Inferior parietal cortex (tissue), 1 donor: ENCODE results near the gene HEATR3.
"Not testable (repeated sequence)": the region's sequence is repeated elsewhere in the genome, so short reads cannot be mapped to it uniquely, and the experiment has no call there.

ENCODE experiments used
- DNase-seq: peaks from one replicate; pipeline ENCODE4 v3.0.0-alpha.2; 2016; ENCODE audit errors: extremely low spot score

The HEATR3 gene

GRCh38 chr16:50099957-50100648 is 34.3 kb downstream of the HEATR3 start:
- DNase-seq = no peak

GRCh38 chr16:50102051-50102746 is 36.4 kb downstream of the HEATR3 start:
- peak; percentile 13 for DNase-seq

- no peak for DNase-seq
Measured at GRCh38 chr16:50103764-50104163, 38.0 kb downstream of the HEATR3 start.

- no peak for DNase-seq
Measured at GRCh38 chr16:50114357-50115129, 48.8 kb downstream of the HEATR3 start.

GRCh38 chr16:50120711-50121110 is 54.9 kb downstream of the HEATR3 start:
- no peak for DNase-seq

- no peak for DNase-seq
Measured at GRCh38 chr16:50121278-50121677, 55.5 kb downstream of the HEATR3 start.

GRCh38 chr16:50121721-50122445 is 56.1 kb downstream of the HEATR3 start:
- DNase-seq = no peak

- DNase-seq = no peak
Measured at GRCh38 chr16:50123417-50123816, 57.6 kb downstream of the HEATR3 start.

GRCh38 chr16:50124769-50125168 is 59.0 kb downstream of the HEATR3 start:
- no peak for DNase-seq

GRCh38 chr16:50126183-50126582 is 60.4 kb downstream of the HEATR3 start:
- DNase-seq = no peak

- not testable (repeated sequence) for DNase-seq
Measured at GRCh38 chr16:50132571-50132970, 66.8 kb downstream of the HEATR3 start.

GRCh38 chr16:50133214-50133613 is 67.4 kb downstream of the HEATR3 start:
- no peak for DNase-seq

GRCh38 chr16:50136399-50136798 is 70.6 kb downstream of the HEATR3 start:
- no peak for DNase-seq

GRCh38 chr16:50137268-50137667 is 71.5 kb downstream of the HEATR3 start:
- DNase-seq = no peak

GRCh38 chr16:50139580-50139979 is 73.8 kb downstream of the HEATR3 start:
- no peak for DNase-seq

- no peak for DNase-seq
Measured at GRCh38 chr16:50144211-50144610, 78.4 kb downstream of the HEATR3 start.

- DNase-seq = no peak
Measured at GRCh38 chr16:50146479-50147435, 81.0 kb downstream of the HEATR3 start.

- DNase-seq = no peak
Measured at GRCh38 chr16:50151322-50151721, 85.6 kb downstream of the HEATR3 start.

GRCh38 chr16:50151756-50152155 is 86.0 kb downstream of the HEATR3 start:
- DNase-seq = no peak

- no peak for DNase-seq
Measured at GRCh38 chr16:50152351-50152806, 86.6 kb downstream of the HEATR3 start.
